MM.1S (cell line): ENCODE results near the gene EPHB6.

Experiments
- CTCF ChIP-seq: fragments of 300-600 bp; sonication (generic); IDR thresholded peaks from 2 replicates; pipeline ENCODE4 v1.5.1; 2016; ENCODE audit warnings: antibody characterized with exemption, low read length, mixed read lengths
- EZH2 ChIP-seq: fragments of 300-600 bp; sonication (generic); optimal IDR thresholded peaks from 2 replicates; pipeline ENCODE3; 2017; ENCODE audit warnings: low read depth, mild to moderate bottlenecking, antibody characterized with exemption, low read length, mixed read lengths
- EZH2phosphoT487 ChIP-seq: fragments of 300-600 bp; sonication (generic); IDR thresholded peaks from 2 replicates; pipeline ENCODE4 v1.6.1; 2018; ENCODE audit warnings: antibody characterized with exemption, low read length

- TF ChIP-seq CTCF, result no peak
- no peak for TF ChIP-seq EZH2
- no peak for TF ChIP-seq EZH2phosphoT487
Observed at GRCh38 chr7:142904128-142904527, 49.3 kb downstream of the EPHB6 start.
